Measurements from ENCODE around the gene SUMF2.
"Not testable (repeated sequence)": the region's sequence is repeated elsewhere in the genome, so short reads cannot be mapped to it uniquely, and the experiment has no call there.

The SUMF2 gene

GRCh38 chr7:56063882-56064625, at the start of gene SUMF2:
Gene SUMF2, plus strand, starts transcription at chr7:56064286. Its CDS starts 26 bp downstream, at chr7:56064312.
- peak; percentile 21 to 93 (median 86) for DNase-seq

- DNase-seq: not testable (repeated sequence)
Measured at GRCh38 chr7:56017015-56017414, 47.1 kb upstream of the SUMF2 start.

- no peak for DNase-seq
Measured at GRCh38 chr7:56019501-56019900, 44.6 kb upstream of the SUMF2 start.

- DNase-seq: no peak
Measured at GRCh38 chr7:56023500-56023899, 40.6 kb upstream of the SUMF2 start.

- no peak for DNase-seq
Measured at GRCh38 chr7:56026538-56026937, 37.5 kb upstream of the SUMF2 start.

- DNase-seq: no peak
Measured at GRCh38 chr7:56028942-56029630, 35.0 kb upstream of the SUMF2 start.

- DNase-seq: no peak
Measured at GRCh38 chr7:56030340-56030739, 33.7 kb upstream of the SUMF2 start.

- DNase-seq: not testable (repeated sequence)
Measured at GRCh38 chr7:56031556-56031955, 32.5 kb upstream of the SUMF2 start.

- not testable (repeated sequence) for DNase-seq
Measured at GRCh38 chr7:56032578-56032977, 31.5 kb upstream of the SUMF2 start.

GRCh38 chr7:56033671-56034432, 30.2 kb upstream of the SUMF2 start:
- peak in 56 of 58 donors; percentile 1 to 70 (median 36) for DNase-seq

- no peak for DNase-seq
Measured at GRCh38 chr7:56040730-56041129, 23.4 kb upstream of the SUMF2 start.

GRCh38 chr7:56045758-56046157, 18.3 kb upstream of the SUMF2 start:
- DNase-seq: not testable (repeated sequence)

- DNase-seq: no peak
Measured at GRCh38 chr7:56046721-56047445, 17.2 kb upstream of the SUMF2 start.

GRCh38 chr7:56047446-56048116, 16.5 kb upstream of the SUMF2 start:
- DNase-seq: not testable (repeated sequence)

- no peak for DNase-seq
Measured at GRCh38 chr7:56048245-56048644, 15.8 kb upstream of the SUMF2 start.

- peak in 1 of 58 donors; percentile 8 for DNase-seq
Measured at GRCh38 chr7:56048763-56049162, 15.3 kb upstream of the SUMF2 start.

- peak in 1 of 58 donors; percentile 53 for DNase-seq
Measured at GRCh38 chr7:56051053-56051338, 13.1 kb upstream of the SUMF2 start.

- peak; percentile 91 to 99 (median 97) for DNase-seq
Measured at GRCh38 chr7:56051339-56052191, 12.5 kb upstream of the SUMF2 start, which contains the start of the genes CCT6A and PSPH. Gene CCT6A, plus strand, starts transcription at chr7:56051765. Its CDS starts 84 bp downstream, at chr7:56051849. Gene PSPH, minus strand, starts transcription at chr7:56051444. Its CDS starts 30,232 bp downstream, at chr7:56021212.

GRCh38 chr7:56053379-56053778, 10.7 kb upstream of the SUMF2 start:
- no peak for DNase-seq

GRCh38 chr7:56053993-56054392, 10.1 kb upstream of the SUMF2 start:
- no peak for DNase-seq

Data from anterior cingulate cortex (tissue), 58 donors.